GM04504 (cell line): ENCODE results near the gene E2F4.

Experiments used
- DNase-seq: peaks from one replicate; pipeline ENCODE4 v3.0.0-alpha.2; 2012; ENCODE audit warnings: low read depth

Gene E2F4

DNA sequence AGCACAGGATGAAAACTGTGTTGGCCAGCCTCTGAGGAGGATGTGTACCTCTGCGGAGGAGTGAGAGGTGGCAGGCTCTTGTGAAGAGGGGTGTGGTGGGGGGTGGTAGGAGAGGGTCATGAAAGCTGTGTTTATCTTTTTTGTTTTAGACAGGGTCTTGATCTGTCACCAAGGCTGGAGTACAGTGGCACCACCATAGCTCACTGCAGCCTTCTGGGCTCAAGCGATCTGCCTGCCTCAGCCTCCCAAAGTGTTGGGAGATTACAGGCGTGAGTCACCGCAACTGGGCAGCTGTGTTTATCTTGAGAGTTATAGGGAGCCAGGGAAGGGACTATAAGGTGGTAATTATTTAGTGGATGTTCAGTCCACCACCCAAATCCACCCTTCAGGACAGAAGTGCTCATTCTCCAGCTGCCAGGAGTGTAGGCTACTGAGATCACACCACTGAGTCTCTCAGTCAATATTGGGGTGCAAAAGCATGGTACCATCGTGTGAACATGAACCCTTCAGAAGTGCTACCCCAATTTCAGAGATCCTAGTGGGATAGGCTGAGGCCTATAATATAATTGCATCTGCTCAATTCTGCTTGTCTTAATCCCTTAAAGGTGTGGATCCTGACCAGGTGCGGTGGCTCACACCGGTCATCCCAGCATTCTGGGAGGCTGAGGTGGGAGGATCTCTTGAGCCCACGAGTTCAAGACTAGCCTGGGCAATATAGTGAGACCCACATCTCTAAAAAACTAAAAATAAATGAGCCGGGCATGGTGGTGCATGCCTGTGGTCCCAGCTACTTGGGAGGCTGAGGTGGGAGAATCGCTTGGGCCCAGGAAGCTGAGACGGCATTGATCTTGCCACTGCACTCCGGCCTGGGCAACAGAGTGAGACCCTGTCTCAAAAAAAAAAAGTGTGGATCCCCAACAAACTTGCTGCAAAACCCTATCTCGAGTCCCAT, 1.2 kb upstream of the E2F4 start:
- no peak for DNase-seq

GRCh38 chr16:67191411-67191994, 452 bp upstream of the E2F4 start:
- DNase-seq = no peak

- DNase-seq = no peak
Measured at GRCh38 chr16:67192781-67193361, 916 bp downstream of the E2F4 start.

DNA sequence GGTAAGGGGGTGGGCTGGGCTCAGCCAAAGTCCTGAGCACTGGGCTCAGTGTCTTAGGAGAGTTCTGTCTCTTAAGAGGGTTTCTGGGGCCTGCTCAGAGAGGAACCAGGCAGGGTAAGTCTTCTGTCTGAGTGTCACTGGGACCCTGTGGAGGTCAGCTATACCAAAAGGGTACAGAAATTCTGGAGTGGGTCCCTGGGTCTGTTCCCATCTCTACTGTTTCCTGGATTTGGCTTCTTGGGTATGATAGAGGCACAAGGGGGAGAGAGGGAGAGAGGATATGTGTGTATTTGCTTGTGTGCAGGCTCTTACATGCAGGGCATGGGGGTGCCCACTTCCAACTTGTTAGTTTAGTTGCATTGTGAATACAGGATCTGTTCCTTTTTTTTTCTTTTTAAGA, 1.6 kb downstream of the E2F4 start:
- DNase-seq = no peak

GRCh38 chr16:67194260-67194659, 2.3 kb downstream of the E2F4 start:
- no peak for DNase-seq

DNA sequence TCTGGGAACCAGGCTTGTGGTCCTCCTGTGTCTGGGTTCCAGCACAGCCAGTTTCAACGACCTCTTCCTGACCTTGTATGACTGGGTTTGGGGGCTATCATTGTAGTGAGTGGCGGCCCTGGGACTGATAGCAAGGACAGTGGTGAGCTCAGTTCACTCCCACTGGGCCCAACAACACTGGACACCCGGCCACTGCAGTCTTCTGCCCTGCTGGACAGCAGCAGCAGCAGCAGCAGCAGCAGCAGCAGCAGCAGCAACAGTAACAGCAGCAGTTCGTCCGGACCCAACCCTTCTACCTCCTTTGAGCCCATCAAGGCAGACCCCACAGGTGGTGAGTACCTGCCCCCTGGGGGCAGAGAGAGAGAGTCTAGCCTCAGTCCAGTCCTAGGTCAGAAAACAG, 3.7 kb downstream of the E2F4 start:
- no peak for DNase-seq

- DNase-seq = no peak
Measured at GRCh38 chr16:67196881-67197280, 4.9 kb downstream of the E2F4 start.

GRCh38 chr16:67197704-67198103, 5.7 kb downstream of the E2F4 start:
- no peak for DNase-seq

- no peak for DNase-seq
Measured at GRCh38 chr16:67198238-67198734, 6.3 kb downstream of the E2F4 start.

DNA sequence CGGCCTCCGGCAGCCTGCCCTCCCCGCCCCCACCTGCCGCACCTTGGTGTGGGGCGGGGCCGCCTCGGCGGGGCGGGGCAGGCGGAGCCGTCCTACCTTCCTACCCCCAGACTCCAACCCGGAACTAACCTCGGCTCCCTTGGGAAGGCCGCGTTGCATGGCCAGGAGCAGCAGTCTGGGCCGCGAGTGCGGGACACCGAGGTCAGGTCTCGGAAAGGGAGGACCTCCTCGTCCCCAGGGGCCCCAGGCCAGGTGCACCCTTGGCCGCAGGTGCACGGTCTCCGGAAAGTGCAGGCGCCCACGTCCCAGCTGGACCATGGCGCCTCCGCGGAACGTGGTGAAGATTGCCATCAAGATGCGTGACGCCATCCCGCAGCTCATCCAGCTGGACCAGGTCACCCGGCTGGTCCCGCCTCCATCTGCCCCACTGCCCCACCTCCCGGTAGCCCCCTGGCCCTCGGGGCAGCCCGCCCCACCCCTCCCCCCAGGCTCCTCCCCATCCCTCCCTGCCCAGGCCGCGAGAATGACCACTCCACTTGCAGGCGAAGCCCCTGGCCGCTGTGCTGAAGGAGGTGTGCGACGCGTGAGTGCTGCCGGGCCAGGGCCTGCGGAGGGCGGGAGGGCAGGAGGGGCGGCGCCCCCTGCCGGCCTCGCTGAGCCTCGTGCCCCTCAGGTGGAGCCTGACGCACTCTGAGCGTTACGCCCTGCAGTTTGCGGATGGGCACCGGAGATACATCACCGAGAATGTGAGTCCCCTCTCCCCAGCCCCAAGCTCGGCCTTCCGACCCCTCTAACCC, 7.3 kb downstream of the E2F4 start, which contains the start of gene ELMO3:
TSS of gene ELMO3 (plus strand) at position 121 of the 797 bp plus-strand sequence. CDS start at position 317, 196 bp downstream.
- no peak for DNase-seq

DNA sequence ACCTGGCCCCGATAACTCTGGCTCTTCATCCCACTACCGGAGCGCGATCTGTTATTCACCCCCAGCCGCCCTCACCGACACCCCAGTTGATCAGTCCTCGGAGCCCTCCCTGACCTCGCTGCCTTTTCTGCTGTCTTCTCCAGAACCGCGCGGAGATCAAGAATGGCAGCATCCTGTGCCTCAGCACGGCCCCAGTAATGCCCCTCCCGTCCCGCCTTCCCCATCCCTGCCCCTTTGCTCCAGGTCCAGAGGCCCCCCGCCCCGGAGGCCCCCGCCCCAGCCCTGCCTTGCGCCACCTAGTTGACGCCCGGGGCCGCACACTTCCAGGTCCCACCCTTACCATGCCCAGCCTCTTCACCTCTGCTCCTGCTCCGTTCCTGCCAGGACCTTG, 7.8 kb downstream of the E2F4 start:
- no peak for DNase-seq

GRCh38 chr16:67200491-67200890, 8.5 kb downstream of the E2F4 start:
- DNase-seq = no peak

GRCh38 chr16:67201411-67202345, 9.7 kb downstream of the E2F4 start:
- DNase-seq = no peak

- no peak for DNase-seq
Measured at GRCh38 chr16:67202426-67202825, 10.5 kb downstream of the E2F4 start.

DNA sequence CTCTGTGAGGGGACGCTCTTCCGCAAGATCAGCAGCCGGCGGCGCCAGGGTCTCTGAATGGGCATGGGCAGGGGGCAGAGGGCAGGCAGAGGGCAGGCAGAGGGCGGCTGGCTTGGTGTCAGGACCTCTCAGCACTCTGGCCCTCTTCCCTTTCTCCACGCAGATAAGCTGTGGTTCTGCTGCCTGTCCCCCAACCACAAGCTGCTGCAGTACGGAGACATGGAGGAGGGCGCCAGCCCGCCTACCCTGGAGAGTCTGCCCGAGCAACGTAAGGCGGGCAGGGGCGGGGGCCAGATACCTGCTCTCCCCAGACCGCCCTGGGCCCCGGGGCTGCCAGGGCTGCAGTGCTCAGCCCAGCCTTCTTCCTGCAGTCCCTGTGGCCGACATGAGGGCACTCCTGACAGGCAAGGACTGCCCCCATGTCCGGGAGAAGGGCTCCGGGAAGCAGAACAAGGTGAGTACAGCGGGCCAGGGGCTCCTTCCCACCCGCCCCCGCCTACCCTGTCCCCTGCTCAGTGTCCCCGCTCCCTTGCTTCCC, 11.1 kb downstream of the E2F4 start:
- DNase-seq = no peak

DNA sequence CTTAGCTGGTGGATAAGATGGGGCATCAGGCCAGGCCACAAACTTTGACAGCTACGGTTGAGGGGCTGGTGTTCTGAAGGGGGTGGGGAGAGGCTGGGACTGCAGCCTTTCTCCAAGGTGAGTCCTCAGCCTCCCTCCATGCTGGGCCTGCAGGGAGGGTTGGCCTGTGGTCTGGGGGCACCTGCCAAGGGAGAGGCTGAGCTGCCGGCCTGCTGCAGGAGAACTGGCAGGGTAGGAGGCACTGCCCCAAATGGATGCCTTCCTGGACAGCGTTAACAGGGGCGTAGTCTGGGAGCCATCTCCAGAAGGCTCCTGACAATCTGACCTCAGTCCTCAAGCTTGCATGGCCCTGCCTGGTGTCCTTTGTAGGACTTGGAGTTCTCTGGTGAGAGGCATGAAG, 12.1 kb downstream of the E2F4 start:
- DNase-seq = no peak

DNA sequence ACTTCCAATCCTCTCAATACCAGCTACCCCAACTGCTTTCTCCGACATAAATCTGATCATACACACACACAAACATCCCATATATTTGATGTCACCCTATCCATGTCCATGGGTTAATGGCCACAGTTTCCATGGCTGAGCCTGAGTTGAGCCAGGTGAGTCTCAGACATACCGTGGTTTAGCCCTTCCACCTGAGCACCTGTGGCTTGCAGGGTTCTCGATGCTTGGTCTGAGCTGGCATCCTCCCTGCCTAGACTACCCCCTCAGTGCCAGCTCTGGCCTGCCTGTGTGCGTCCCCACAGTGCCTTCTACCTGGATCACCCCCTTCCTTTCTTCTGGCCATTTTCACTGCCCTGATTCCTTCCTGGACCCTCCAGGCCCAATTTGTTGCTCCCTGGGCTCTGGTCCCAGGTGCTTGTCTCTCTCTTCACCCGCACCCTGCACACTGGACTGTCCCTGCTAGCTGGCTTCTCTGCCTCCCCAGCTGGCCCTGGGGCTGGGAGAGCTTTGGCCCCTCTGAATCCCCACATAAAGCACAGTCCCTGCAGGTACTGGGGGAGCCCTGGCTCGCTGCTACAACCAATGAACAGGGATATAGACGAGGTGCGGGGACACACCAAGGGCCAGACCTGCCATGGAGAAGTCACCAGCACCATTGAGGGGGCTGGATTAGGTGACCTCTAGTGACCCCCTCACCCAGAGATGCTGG, 14.3 kb downstream of the E2F4 start:
- no peak for DNase-seq

- no peak for DNase-seq
Measured at GRCh38 chr16:67206838-67207248, 14.9 kb downstream of the E2F4 start.

- no peak for DNase-seq
Measured at GRCh38 chr16:67207249-67208091, 15.5 kb downstream of the E2F4 start.
